ENCODE results near the gene TYK2.

- TF ChIP-seq, protein P1, sequence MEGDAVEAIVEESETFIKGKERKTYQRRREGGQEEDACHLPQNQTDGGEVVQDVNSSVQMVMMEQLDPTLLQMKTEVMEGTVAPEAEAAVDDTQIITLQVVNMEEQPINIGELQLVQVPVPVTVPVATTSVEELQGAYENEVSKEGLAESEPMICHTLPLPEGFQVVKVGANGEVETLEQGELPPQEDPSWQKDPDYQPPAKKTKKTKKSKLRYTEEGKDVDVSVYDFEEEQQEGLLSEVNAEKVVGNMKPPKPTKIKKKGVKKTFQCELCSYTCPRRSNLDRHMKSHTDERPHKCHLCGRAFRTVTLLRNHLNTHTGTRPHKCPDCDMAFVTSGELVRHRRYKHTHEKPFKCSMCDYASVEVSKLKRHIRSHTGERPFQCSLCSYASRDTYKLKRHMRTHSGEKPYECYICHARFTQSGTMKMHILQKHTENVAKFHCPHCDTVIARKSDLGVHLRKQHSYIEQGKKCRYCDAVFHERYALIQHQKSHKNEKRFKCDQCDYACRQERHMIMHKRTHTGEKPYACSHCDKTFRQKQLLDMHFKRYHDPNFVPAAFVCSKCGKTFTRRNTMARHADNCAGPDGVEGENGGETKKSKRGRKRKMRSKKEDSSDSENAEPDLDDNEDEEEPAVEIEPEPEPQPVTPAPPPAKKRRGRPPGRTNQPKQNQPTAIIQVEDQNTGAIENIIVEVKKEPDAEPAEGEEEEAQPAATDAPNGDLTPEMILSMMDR (IDR thresholded peaks at IDR 0.05) = no peak
- no peak for TF ChIP-seq POLR2A (IDR thresholded peaks at IDR 0.05)
These were observed 43.8 kb upstream of the TYK2 start for GRCh38 chr19:10424011-10424637.
